ENCODE results near the gene NTRK1.
A peak's percentile ranks its signal among the peaks of the same experiment; 100 is the strongest.

NTRK1 gene

GRCh38 chr1:156860628-156861423, at the start of gene NTRK1:
Gene NTRK1, plus strand, starts transcription at chr1:156860865. Its CDS starts 70 bp downstream, at chr1:156860935.
- peak; percentile 78 for DNase-seq

- DNase-seq, result no peak
Observed at GRCh38 chr1:156811168-156811567, 49.5 kb upstream of the NTRK1 start.

- DNase-seq, result no peak
Observed at GRCh38 chr1:156812293-156812990, 48.2 kb upstream of the NTRK1 start.

GRCh38 chr1:156813298-156813697, 47.4 kb upstream of the NTRK1 start:
- no peak for DNase-seq

GRCh38 chr1:156813750-156814570, 46.7 kb upstream of the NTRK1 start:
- DNase-seq, result peak; percentile 67

GRCh38 chr1:156814571-156815260, 45.9 kb upstream of the NTRK1 start:
- DNase-seq, result no peak

GRCh38 chr1:156815307-156815826, 45.3 kb upstream of the NTRK1 start:
- DNase-seq, result peak; percentile 83

- no peak for DNase-seq
Observed at GRCh38 chr1:156815961-156816422, 44.7 kb upstream of the NTRK1 start.

GRCh38 chr1:156816561-156817328, 43.9 kb upstream of the NTRK1 start, which contains the start of gene SH2D2A:
Gene SH2D2A, minus strand, starts transcription at chr1:156816848. Its CDS starts 140 bp downstream, at chr1:156816708.
- no peak for DNase-seq

GRCh38 chr1:156821801-156822200, 38.9 kb upstream of the NTRK1 start:
- no peak for DNase-seq

GRCh38 chr1:156822680-156823079, 38.0 kb upstream of the NTRK1 start:
- DNase-seq, result no peak

- DNase-seq, result no peak
Observed at GRCh38 chr1:156823210-156823790, 37.4 kb upstream of the NTRK1 start.

- DNase-seq, result no peak
Observed at GRCh38 chr1:156826630-156827029, 34.0 kb upstream of the NTRK1 start.

- DNase-seq, result no peak
Observed at GRCh38 chr1:156828400-156829124, 32.1 kb upstream of the NTRK1 start.

- DNase-seq, result no peak
Observed at GRCh38 chr1:156832434-156832833, 28.2 kb upstream of the NTRK1 start.

- DNase-seq, result no peak
Observed at GRCh38 chr1:156833603-156834002, 27.1 kb upstream of the NTRK1 start.

- DNase-seq, result no peak
Observed at GRCh38 chr1:156834322-156834721, 26.3 kb upstream of the NTRK1 start.

- no peak for DNase-seq
Observed at GRCh38 chr1:156836041-156836654, 24.5 kb upstream of the NTRK1 start.

GRCh38 chr1:156836892-156837291, 23.8 kb upstream of the NTRK1 start:
- no peak for DNase-seq

- DNase-seq, result peak; percentile 35
Observed at GRCh38 chr1:156838972-156839371, 21.7 kb upstream of the NTRK1 start.

Data from right hindlimb (tissue), 1 donor.